T-helper 2 cell treated with Interferon-gamma antibody and Interleukin-4, amounts not matched to agents 5 μg/mL and 100 μg/mL, for 36 hours (primary cell): Measurements from ENCODE around the gene IPPK.
A peak's percentile ranks its signal among the peaks of the same experiment; 100 is the strongest.

ENCODE experiments used
- DNase-seq: peaks from one replicate; pipeline ENCODE4 v3.0.0; 2021; ENCODE audit warnings: low spot score
- H3K27ac Mint-ChIP-seq: one replicate; pipeline ENCODE4 v1.8.0; 2021; ENCODE audit warnings: mild to moderate bottlenecking, mixed read lengths
- H3K27me3 Mint-ChIP-seq: one replicate; pipeline ENCODE4 v1.8.0; 2021; ENCODE audit warnings: low read depth, mixed read lengths
- H3K36me3 Mint-ChIP-seq: one replicate; pipeline ENCODE4 v1.8.0; 2021; ENCODE audit warnings: low read depth, mixed read lengths
- H3K4me1 Mint-ChIP-seq: one replicate; pipeline ENCODE4 v1.8.0; 2021; ENCODE audit warnings: low read depth, mixed read lengths
- H3K4me3 Mint-ChIP-seq: one replicate; pipeline ENCODE4 v1.8.0; 2022; ENCODE audit warnings: mild to moderate bottlenecking, moderate library complexity, mixed read lengths
- H3K9me3 Mint-ChIP-seq: one replicate; pipeline ENCODE4 v1.8.0; 2021; ENCODE audit warnings: mixed read lengths

IPPK gene

GRCh38 chr9:92642564-92642963 lies 27.4 kb downstream of the IPPK start:
- no peaks in the 10 kb centered on the region for H3K9me3 Mint-ChIP-seq
- no peak for DNase-seq
- peaks cover 57% of the 10 kb centered on the region for H3K36me3 Mint-ChIP-seq
- H3K27ac Mint-ChIP-seq = no peak overlapping the region
- H3K27me3 Mint-ChIP-seq = no peaks in the 10 kb centered on the region
- peaks cover 7% of the 10 kb centered on the region for H3K4me1 Mint-ChIP-seq
- H3K4me3 Mint-ChIP-seq = no peak overlapping the region

DNA sequence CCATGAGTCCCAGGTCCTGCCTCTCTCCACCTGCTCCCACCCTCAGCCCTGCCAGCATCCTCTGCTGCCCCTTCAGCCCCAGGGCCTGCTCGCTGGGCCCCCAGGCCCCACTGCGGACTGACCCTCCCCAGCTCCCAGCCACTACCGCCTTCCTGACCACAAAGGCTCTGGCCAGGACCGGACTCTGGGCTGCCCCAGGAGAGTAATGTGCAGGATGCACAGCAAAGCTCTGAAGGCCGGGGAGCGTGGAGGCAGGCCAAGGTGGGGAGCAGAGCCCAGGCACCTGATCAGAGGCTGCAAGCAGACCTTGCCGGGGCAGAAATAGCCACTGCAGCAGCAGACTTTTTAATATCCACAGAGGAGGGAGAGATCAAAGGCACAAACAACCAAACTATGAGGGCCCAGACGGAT lies 27.9 kb downstream of the IPPK start:
- DNase-seq = no peak
- Mint-ChIP-seq H3K27ac (no peak overlapping the region), H3K9me3 (no peaks in the 10 kb centered on the region), H3K4me1 (peaks cover 3% of the 10 kb centered on the region), H3K27me3 (no peaks in the 10 kb centered on the region), H3K4me3 (no peak overlapping the region), H3K36me3 (peaks cover 53% of the 10 kb centered on the region)

DNA sequence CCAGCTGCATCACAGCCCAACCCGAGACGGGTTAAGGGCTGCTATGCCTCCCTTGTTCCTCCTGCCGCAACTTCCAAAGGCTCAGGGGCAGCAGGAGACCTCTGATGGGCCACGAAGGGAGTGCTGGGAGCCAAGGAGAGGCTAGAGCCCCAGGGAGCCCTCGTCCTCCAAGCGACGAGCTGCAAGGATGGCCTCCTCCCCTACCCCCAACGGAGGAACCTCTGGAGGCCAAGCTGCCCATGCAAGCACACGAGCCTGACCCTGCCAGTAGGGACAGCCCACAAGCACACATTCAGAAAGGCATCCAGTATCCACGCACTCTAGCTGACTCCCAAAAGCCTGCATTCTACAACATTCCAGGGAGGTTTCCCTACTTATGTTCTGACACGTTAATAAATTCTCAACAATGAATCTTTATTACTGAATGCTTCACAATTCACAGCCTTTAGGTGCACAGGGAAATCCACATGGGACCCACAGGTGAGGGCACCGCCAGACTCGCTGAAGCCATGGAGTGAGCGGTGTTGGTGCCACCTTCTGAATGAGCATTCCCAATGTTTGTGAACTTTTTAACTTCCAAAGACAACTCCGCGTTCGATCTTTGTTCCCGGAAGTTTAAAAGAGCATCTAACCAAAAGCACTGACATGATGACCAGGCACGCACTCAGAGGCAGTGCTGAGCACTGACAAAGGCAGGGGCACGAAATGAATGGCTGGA lies 28.7 kb downstream of the IPPK start:
- Mint-ChIP-seq H3K4me1 (no peaks in the 10 kb centered on the region), H3K27ac (no peak overlapping the region), H3K4me3 (no peak overlapping the region), H3K27me3 (no peaks in the 10 kb centered on the region), H3K36me3 (peaks cover 50% of the 10 kb centered on the region), H3K9me3 (no peaks in the 10 kb centered on the region)
- DNase-seq = no peak

- H3K27ac Mint-ChIP-seq = no peak overlapping the region
- no peak for DNase-seq
- no peaks in the 10 kb centered on the region for H3K27me3 Mint-ChIP-seq
- no peak overlapping the region for H3K4me3 Mint-ChIP-seq
- peaks cover 45% of the 10 kb centered on the region for H3K36me3 Mint-ChIP-seq
- H3K4me1 Mint-ChIP-seq = no peaks in the 10 kb centered on the region
- no peaks in the 10 kb centered on the region for H3K9me3 Mint-ChIP-seq
These were observed 29.4 kb downstream of the IPPK start for GRCh38 chr9:92640398-92641091.

DNA sequence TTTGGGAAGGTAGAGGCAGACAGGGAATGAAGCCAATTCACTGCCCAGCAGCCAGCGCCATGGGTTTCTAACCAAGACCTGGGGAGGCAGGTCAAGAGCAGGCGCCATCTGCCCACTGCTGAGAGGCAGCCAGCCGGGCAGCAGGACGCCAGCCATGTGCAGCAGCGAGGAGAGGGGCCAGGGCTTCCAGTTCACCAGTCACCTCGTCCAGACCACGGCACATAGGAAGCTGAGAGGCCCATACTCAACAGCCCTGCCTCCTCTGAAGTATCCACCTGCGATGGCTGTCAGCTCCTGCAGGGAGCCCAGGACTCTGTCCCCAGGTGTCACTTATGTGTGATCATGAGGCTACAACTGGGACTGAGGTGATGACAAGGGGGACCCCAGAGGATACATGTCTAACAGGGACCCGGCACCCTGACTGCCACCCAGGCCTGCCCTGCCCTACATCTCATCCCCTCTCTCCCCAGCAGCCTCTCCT lies 30.1 kb downstream of the IPPK start:
- H3K9me3 Mint-ChIP-seq = no peaks in the 10 kb centered on the region
- no peaks in the 10 kb centered on the region for H3K4me1 Mint-ChIP-seq
- H3K27me3 Mint-ChIP-seq = no peaks in the 10 kb centered on the region
- no peak for DNase-seq
- H3K4me3 Mint-ChIP-seq = no peak overlapping the region
- H3K36me3 Mint-ChIP-seq = peaks cover 44% of the 10 kb centered on the region
- H3K27ac Mint-ChIP-seq = no peak overlapping the region

GRCh38 chr9:92639124-92639523 lies 30.8 kb downstream of the IPPK start:
- DNase-seq = no peak
- Mint-ChIP-seq H3K4me3 (no peak overlapping the region), H3K4me1 (no peaks in the 10 kb centered on the region), H3K27me3 (no peaks in the 10 kb centered on the region), H3K9me3 (no peaks in the 10 kb centered on the region), H3K27ac (no peak overlapping the region), H3K36me3 (peaks cover 42% of the 10 kb centered on the region)

- no peak overlapping the region for H3K27ac Mint-ChIP-seq
- H3K36me3 Mint-ChIP-seq = peaks cover 41% of the 10 kb centered on the region
- no peaks in the 10 kb centered on the region for H3K27me3 Mint-ChIP-seq
- no peak for DNase-seq
- H3K4me1 Mint-ChIP-seq = no peaks in the 10 kb centered on the region
- H3K9me3 Mint-ChIP-seq = no peaks in the 10 kb centered on the region
- no peak overlapping the region for H3K4me3 Mint-ChIP-seq
These were observed 31.3 kb downstream of the IPPK start for GRCh38 chr9:92638621-92639101.

- Mint-ChIP-seq H3K9me3 (no peaks in the 10 kb centered on the region), H3K36me3 (peaks cover 43% of the 10 kb centered on the region), H3K4me1 (no peaks in the 10 kb centered on the region), H3K27ac (no peak overlapping the region), H3K27me3 (no peaks in the 10 kb centered on the region), H3K4me3 (no peak overlapping the region)
- DNase-seq = no peak
These were observed 31.9 kb downstream of the IPPK start for GRCh38 chr9:92637886-92638620.

DNA sequence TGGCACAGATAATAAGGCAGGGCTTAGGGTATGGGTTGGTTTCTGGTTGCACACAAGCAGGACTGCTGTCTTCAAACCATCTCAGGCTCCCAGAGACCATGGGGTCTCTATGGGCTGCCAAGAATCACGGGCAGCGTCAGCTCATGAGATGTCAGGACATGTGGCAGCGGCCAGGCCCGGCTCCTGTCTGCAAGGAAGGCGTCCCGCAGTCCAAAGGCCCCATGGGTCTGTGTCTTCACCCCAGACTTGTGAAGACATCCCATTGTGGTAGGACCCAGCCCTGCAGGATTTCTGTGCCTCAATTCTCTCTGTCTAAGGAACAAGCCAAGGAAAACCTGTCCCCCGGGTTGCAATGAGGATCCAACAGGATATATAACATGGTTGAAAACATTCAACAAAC lies 32.6 kb downstream of the IPPK start:
- no peaks in the 10 kb centered on the region for H3K4me1 Mint-ChIP-seq
- no peak for DNase-seq
- no peaks in the 10 kb centered on the region for H3K9me3 Mint-ChIP-seq
- no peak overlapping the region for H3K4me3 Mint-ChIP-seq
- peaks cover 41% of the 10 kb centered on the region for H3K36me3 Mint-ChIP-seq
- no peak overlapping the region for H3K27ac Mint-ChIP-seq
- no peaks in the 10 kb centered on the region for H3K27me3 Mint-ChIP-seq

GRCh38 chr9:92636627-92637026 lies 33.3 kb downstream of the IPPK start:
- Mint-ChIP-seq H3K4me1 (peaks cover 5% of the 10 kb centered on the region), H3K27ac (no peak overlapping the region), H3K36me3 (peaks cover 41% of the 10 kb centered on the region), H3K4me3 (no peak overlapping the region), H3K27me3 (no peaks in the 10 kb centered on the region), H3K9me3 (no peaks in the 10 kb centered on the region)
- no peak for DNase-seq

DNA sequence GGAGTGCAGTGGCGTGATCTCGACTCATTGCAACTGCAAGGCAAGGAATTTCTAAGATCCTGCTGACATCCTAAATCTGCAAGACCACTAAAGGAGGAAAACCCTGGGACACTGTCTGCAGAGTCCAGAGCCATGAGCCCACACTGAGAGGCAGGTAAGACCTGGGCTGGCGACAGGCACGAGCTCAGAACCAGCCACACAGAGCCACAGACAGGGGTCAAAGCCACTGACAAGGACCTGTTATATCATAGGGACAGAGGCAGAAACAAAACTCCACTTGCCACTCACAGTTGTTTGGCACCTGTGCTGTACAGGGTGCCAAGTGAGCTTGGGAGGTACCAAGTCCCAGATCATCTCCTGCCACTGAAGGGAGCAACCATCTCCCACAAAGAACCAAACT lies 34.2 kb downstream of the IPPK start:
- Mint-ChIP-seq H3K27me3 (no peaks in the 10 kb centered on the region), H3K36me3 (peaks cover 43% of the 10 kb centered on the region)
- no peak for DNase-seq

GRCh38 chr9:92634712-92635605 lies 35.0 kb downstream of the IPPK start:
- peak; percentile 51 for DNase-seq
- peaks cover 5% of the 10 kb centered on the region for H3K4me1 Mint-ChIP-seq
- no peak overlapping the region for H3K4me3 Mint-ChIP-seq
- H3K36me3 Mint-ChIP-seq = peaks cover 45% of the 10 kb centered on the region
- no peaks in the 10 kb centered on the region for H3K9me3 Mint-ChIP-seq
- H3K27ac Mint-ChIP-seq = peak overlapping the region; percentile 5
- H3K27me3 Mint-ChIP-seq = no peaks in the 10 kb centered on the region

More for the DNA sequence above, 34.2 kb downstream of the IPPK start:
- no peak overlapping the region for H3K4me3 Mint-ChIP-seq
- no peak overlapping the region for H3K27ac Mint-ChIP-seq
- H3K4me1 Mint-ChIP-seq = peaks cover 5% of the 10 kb centered on the region
- H3K9me3 Mint-ChIP-seq = no peaks in the 10 kb centered on the region

- Mint-ChIP-seq H3K4me1 (peaks cover 5% of the 10 kb centered on the region), H3K27ac (no peak overlapping the region), H3K36me3 (peaks cover 54% of the 10 kb centered on the region), H3K4me3 (no peak overlapping the region), H3K27me3 (no peaks in the 10 kb centered on the region), H3K9me3 (no peaks in the 10 kb centered on the region)
- DNase-seq = no peak
These were observed 36.2 kb downstream of the IPPK start for GRCh38 chr9:92633614-92634278.
